ENCODE measurements around the gene METTL23. TPM values are rescaled to one million over a fixed set of nuclear protein-coding genes. Genes with fewer than 3 reads are reported as not detected.
"Not testable (repeated sequence)": the region's sequence is repeated elsewhere in the genome, so short reads cannot be mapped to it uniquely, and the experiment has no call there.

The METTL23 gene
- total RNA-seq, 1 donor from 2014 or later = 36.3 TPM

- H3K36me3 Mint-ChIP-seq (ENCODE audit: unreplicated experiment) = peaks cover 15% of the 10 kb centered on the region
- H3K27me3 Mint-ChIP-seq (ENCODE audit: unreplicated experiment) = no peaks in the 10 kb centered on the region
- peak within 1 kb of the TSS; percentile 77 for H3K4me3 Mint-ChIP-seq (ENCODE audit: unreplicated experiment)
- peaks cover 51% of the 10 kb centered on the region for H3K4me1 Mint-ChIP-seq (ENCODE audit: unreplicated experiment)
- no peak for TF ChIP-seq CTCF (IDR thresholded peaks at IDR 0.05)
- H3K27ac Mint-ChIP-seq (ENCODE audit: unreplicated experiment) = peak within 1 kb of the TSS; percentile 93
- DNase-seq (ENCODE audit: extremely low spot score, unreplicated experiment) = peak; percentile 90
- no peaks in the 10 kb centered on the region for H3K9me3 Mint-ChIP-seq (ENCODE audit: unreplicated experiment)
Observed at GRCh38 chr17:76710863-76711611, 15.6 kb upstream of the METTL23 start, which contains the start of gene MXRA7. Gene MXRA7 (minus strand): TSS chr17:76710965. CDS start chr17:76710946, 19 bp downstream.

- H3K27ac Mint-ChIP-seq (ENCODE audit: unreplicated experiment); H3K27me3 Mint-ChIP-seq (ENCODE audit: unreplicated experiment); DNase-seq (ENCODE audit: extremely low spot score, unreplicated experiment); H3K9me3 Mint-ChIP-seq (ENCODE audit: unreplicated experiment); H3K4me3 Mint-ChIP-seq (ENCODE audit: unreplicated experiment): not testable (repeated sequence)
- H3K36me3 Mint-ChIP-seq (ENCODE audit: unreplicated experiment) = peaks cover 17% of the 10 kb centered on the region
- peaks cover 54% of the 10 kb centered on the region for H3K4me1 Mint-ChIP-seq (ENCODE audit: unreplicated experiment)
Observed at GRCh38 chr17:76712321-76712720, 14.3 kb upstream of the METTL23 start.

- H3K4me3 Mint-ChIP-seq (ENCODE audit: unreplicated experiment) = no peak overlapping the region
Observed at GRCh38 chr17:76713765-76714164, 12.9 kb upstream of the METTL23 start.

GRCh38 chr17:76714336-76714735 lies 12.3 kb upstream of the METTL23 start:
- no peaks in the 10 kb centered on the region for H3K27me3 Mint-ChIP-seq (ENCODE audit: unreplicated experiment)
- H3K4me1 Mint-ChIP-seq (ENCODE audit: unreplicated experiment) = peaks cover 36% of the 10 kb centered on the region
- H3K9me3 Mint-ChIP-seq (ENCODE audit: unreplicated experiment) = no peaks in the 10 kb centered on the region
- no peak for TF ChIP-seq CTCF (IDR thresholded peaks at IDR 0.05)
- H3K36me3 Mint-ChIP-seq (ENCODE audit: unreplicated experiment) = peaks cover 28% of the 10 kb centered on the region
- no peak for DNase-seq (ENCODE audit: extremely low spot score, unreplicated experiment)
- H3K4me3 Mint-ChIP-seq (ENCODE audit: unreplicated experiment) = no peak overlapping the region
- H3K27ac Mint-ChIP-seq (ENCODE audit: unreplicated experiment) = no peak overlapping the region

More at GRCh38 chr17:76713765-76714164, 12.9 kb upstream of the METTL23 start:
- Mint-ChIP-seq H3K27ac (ENCODE audit: unreplicated experiment) (no peak overlapping the region), H3K4me1 (ENCODE audit: unreplicated experiment) (peaks cover 41% of the 10 kb centered on the region), H3K36me3 (ENCODE audit: unreplicated experiment) (peaks cover 25% of the 10 kb centered on the region), H3K27me3 (ENCODE audit: unreplicated experiment) (no peaks in the 10 kb centered on the region), H3K9me3 (ENCODE audit: unreplicated experiment) (no peaks in the 10 kb centered on the region)
- DNase-seq (ENCODE audit: extremely low spot score, unreplicated experiment) = no peak
- TF ChIP-seq CTCF (IDR thresholded peaks at IDR 0.05) = no peak

- H3K4me1 Mint-ChIP-seq (ENCODE audit: unreplicated experiment) = peaks cover 29% of the 10 kb centered on the region
- DNase-seq (ENCODE audit: extremely low spot score, unreplicated experiment) = peak; percentile 90
- no peaks in the 10 kb centered on the region for H3K27me3 Mint-ChIP-seq (ENCODE audit: unreplicated experiment)
- H3K9me3 Mint-ChIP-seq (ENCODE audit: unreplicated experiment) = no peaks in the 10 kb centered on the region
- TF ChIP-seq CTCF (IDR thresholded peaks at IDR 0.05) = peak; percentile 88
- H3K4me3 Mint-ChIP-seq (ENCODE audit: unreplicated experiment) = no peak overlapping the region
- H3K27ac Mint-ChIP-seq (ENCODE audit: unreplicated experiment) = peak overlapping the region; percentile 69
- H3K36me3 Mint-ChIP-seq (ENCODE audit: unreplicated experiment) = peaks cover 30% of the 10 kb centered on the region
Observed at GRCh38 chr17:76714822-76715495, 11.7 kb upstream of the METTL23 start.

Data from osteocyte (in vitro differentiated cells).